Measurements from ENCODE around the gene CDC42BPB.
"Not testable (repeated sequence)": the region's sequence is repeated elsewhere in the genome, so short reads cannot be mapped to it uniquely, and the experiment has no call there.

CDC42BPB gene

DNA sequence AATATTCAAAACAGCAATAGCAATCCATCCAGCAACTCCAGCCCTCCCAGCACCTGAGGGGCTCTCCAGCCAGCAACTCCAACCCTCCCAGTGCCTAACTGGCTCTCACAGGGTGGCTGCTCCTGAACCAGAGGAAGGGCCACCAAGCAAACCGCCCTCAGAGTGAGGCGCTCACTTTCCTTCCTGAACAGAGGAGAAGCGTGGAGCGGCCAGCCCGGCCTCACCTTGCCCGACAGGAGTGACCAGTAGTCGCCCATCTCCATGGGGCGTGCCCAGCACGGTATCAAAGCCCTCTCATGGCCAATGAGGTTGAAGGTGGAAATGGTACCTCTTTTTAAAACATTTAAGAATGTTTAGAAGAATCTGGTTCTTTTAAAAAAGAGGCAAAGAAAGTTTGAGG is 27.4 kb downstream of the CDC42BPB start:
- H3K4me2 ChIP-seq (ENCODE audit: low read length), result no peak overlapping the region
- H3K27me3 ChIP-seq (ENCODE audit: control insufficient read depth, insufficient read depth, low read length), result no peaks in the 10 kb centered on the region
- peaks cover 53% of the 10 kb centered on the region for H3K79me2 ChIP-seq
- no peaks in the 10 kb centered on the region for H3K4me1 ChIP-seq
- no peak overlapping the region for H3K4me3 ChIP-seq (ENCODE audit: low read depth, low read length)
- H3K36me3 ChIP-seq (ENCODE audit: control insufficient read depth, insufficient read depth, low read length), result no peaks in the 10 kb centered on the region
- no peak overlapping the region for H2AFZ ChIP-seq
- H3K9me3 ChIP-seq (ENCODE audit: control insufficient read depth, low read length), result no peaks in the 10 kb centered on the region
- H3K27ac ChIP-seq, result no peak overlapping the region
- TF ChIP-seq, protein P1, sequence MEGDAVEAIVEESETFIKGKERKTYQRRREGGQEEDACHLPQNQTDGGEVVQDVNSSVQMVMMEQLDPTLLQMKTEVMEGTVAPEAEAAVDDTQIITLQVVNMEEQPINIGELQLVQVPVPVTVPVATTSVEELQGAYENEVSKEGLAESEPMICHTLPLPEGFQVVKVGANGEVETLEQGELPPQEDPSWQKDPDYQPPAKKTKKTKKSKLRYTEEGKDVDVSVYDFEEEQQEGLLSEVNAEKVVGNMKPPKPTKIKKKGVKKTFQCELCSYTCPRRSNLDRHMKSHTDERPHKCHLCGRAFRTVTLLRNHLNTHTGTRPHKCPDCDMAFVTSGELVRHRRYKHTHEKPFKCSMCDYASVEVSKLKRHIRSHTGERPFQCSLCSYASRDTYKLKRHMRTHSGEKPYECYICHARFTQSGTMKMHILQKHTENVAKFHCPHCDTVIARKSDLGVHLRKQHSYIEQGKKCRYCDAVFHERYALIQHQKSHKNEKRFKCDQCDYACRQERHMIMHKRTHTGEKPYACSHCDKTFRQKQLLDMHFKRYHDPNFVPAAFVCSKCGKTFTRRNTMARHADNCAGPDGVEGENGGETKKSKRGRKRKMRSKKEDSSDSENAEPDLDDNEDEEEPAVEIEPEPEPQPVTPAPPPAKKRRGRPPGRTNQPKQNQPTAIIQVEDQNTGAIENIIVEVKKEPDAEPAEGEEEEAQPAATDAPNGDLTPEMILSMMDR (IDR thresholded peaks at IDR 0.05), result no peak
- H3K9ac ChIP-seq, result no peak overlapping the region

DNA sequence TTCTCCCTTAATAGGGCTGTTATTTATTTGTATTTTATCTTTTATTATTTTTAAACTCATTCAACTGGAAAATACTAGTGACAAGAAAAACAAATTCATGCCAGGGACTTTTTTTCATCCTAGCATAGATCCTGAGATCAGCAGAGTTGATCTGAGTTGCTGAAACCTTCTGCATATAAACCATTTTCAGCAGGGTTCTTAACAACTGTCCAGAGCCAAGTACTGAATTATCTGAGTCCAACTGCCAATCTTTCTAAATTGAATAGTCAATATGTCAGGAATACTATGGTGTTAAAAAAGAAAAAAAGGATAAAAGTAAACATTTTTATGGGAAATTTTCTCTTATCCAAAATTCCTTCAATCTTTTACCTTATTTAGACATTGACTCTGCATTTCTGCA is 28.6 kb downstream of the CDC42BPB start:
- no peak overlapping the region for H3K27ac ChIP-seq
- TF ChIP-seq, protein P1 (IDR thresholded peaks at IDR 0.05), result no peak
- no peaks in the 10 kb centered on the region for H3K27me3 ChIP-seq (ENCODE audit: control insufficient read depth, insufficient read depth, low read length)
- H3K79me2 ChIP-seq, result peaks cover 56% of the 10 kb centered on the region
- no peak overlapping the region for H2AFZ ChIP-seq
- no peaks in the 10 kb centered on the region for H3K4me1 ChIP-seq
- H3K9ac ChIP-seq, result no peak overlapping the region
- no peak overlapping the region for H3K4me2 ChIP-seq (ENCODE audit: low read length)
- H3K9me3 ChIP-seq (ENCODE audit: control insufficient read depth, low read length), result no peaks in the 10 kb centered on the region
- no peak overlapping the region for H3K4me3 ChIP-seq (ENCODE audit: low read depth, low read length)
- no peaks in the 10 kb centered on the region for H3K36me3 ChIP-seq (ENCODE audit: control insufficient read depth, insufficient read depth, low read length)

DNA sequence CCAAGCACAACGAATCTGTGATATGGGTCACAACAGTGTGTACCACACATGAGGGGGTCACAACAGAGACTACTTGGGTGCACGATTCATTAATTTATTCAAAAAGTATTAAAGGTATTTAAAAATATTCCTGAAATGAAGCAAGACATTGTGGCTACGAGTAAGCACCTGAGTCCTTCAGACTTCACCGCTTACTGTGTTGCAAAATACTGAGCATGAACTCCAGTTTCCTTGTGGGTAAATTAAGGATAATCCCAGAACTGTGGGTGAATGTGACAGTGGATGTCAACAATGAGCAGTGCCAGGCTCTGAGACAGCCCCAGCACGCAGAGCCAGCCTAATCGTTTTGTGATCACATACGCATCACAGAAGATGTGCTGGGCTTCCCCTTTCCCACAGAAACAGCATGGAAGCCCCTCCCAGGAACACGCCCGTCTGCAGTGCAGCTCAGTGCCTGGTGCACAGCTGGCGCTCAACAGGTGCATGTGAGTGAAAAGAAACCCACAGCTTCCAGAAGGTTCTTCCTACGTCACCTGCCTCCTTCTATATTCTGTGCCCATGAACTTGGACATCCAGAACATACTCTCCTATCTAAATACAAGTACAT is 29.1 kb downstream of the CDC42BPB start:
- peaks cover 58% of the 10 kb centered on the region for H3K79me2 ChIP-seq
- no peak overlapping the region for H2AFZ ChIP-seq
- H3K4me2 ChIP-seq (ENCODE audit: low read length), result no peak overlapping the region
- TF ChIP-seq, protein P1 (IDR thresholded peaks at IDR 0.05), result no peak
- H3K4me1 ChIP-seq, result no peaks in the 10 kb centered on the region
- no peaks in the 10 kb centered on the region for H3K27me3 ChIP-seq (ENCODE audit: control insufficient read depth, insufficient read depth, low read length)
- no peak overlapping the region for H3K27ac ChIP-seq
- H3K9me3 ChIP-seq (ENCODE audit: control insufficient read depth, low read length), result no peaks in the 10 kb centered on the region
- H3K36me3 ChIP-seq (ENCODE audit: control insufficient read depth, insufficient read depth, low read length), result no peaks in the 10 kb centered on the region
- no peak overlapping the region for H3K9ac ChIP-seq
- no peak overlapping the region for H3K4me3 ChIP-seq (ENCODE audit: low read depth, low read length)

DNA sequence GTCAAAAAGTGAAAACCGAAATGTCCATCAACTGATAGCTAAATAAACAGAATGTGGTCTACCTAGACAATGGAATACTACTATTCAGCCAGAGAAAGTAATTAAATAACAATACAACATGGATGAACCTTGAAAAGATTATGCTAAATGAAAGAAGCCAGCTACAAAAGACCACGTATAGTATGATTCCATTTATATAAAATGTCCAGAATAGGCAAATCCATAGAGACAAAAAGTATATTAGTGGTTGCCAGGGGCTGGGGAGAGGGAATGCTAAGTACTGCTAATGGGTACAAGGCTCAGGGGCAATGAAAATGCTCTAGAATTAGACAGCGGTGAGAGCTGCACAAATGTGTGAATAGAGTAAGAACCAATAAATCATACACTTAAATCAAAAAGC is 29.9 kb downstream of the CDC42BPB start:
- H3K27me3 ChIP-seq (ENCODE audit: control insufficient read depth, insufficient read depth, low read length), result no peaks in the 10 kb centered on the region
- no peaks in the 10 kb centered on the region for H3K9me3 ChIP-seq (ENCODE audit: control insufficient read depth, low read length)
- H3K27ac ChIP-seq, result no peak overlapping the region
- peaks cover 63% of the 10 kb centered on the region for H3K79me2 ChIP-seq
- H3K4me1 ChIP-seq, result no peaks in the 10 kb centered on the region
- H3K4me3 ChIP-seq (ENCODE audit: low read depth, low read length), result no peak overlapping the region
- TF ChIP-seq, protein P1 (IDR thresholded peaks at IDR 0.05), result no peak
- no peaks in the 10 kb centered on the region for H3K36me3 ChIP-seq (ENCODE audit: control insufficient read depth, insufficient read depth, low read length)
- no peak overlapping the region for H3K4me2 ChIP-seq (ENCODE audit: low read length)
- no peak overlapping the region for H2AFZ ChIP-seq
- no peak overlapping the region for H3K9ac ChIP-seq

DNA sequence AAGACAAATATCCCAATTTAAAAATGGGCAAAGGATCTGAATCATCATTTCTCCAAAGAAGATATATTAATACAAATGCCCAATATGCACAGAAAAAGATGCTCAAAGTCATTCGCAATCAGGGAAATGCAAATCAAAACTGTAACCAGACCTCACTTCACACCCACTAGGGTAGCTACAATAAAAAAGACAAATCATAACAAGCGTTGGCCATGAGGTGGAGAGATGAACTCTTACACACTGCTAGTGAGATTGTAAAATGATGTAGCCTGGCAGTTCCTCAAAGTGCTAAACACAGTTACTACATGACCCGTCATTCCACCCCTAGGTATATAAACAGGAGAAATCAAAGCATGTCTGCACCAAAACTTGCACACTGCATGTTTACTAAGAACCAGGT is 30.4 kb downstream of the CDC42BPB start:
- no peak overlapping the region for H3K27ac ChIP-seq
- H3K4me1 ChIP-seq, result no peaks in the 10 kb centered on the region
- H3K27me3 ChIP-seq (ENCODE audit: control insufficient read depth, insufficient read depth, low read length), result no peaks in the 10 kb centered on the region
- no peaks in the 10 kb centered on the region for H3K9me3 ChIP-seq (ENCODE audit: control insufficient read depth, low read length)
- no peak overlapping the region for H2AFZ ChIP-seq
- H3K36me3 ChIP-seq (ENCODE audit: control insufficient read depth, insufficient read depth, low read length), result no peaks in the 10 kb centered on the region
- TF ChIP-seq, protein P1 (IDR thresholded peaks at IDR 0.05), result no peak
- no peak overlapping the region for H3K9ac ChIP-seq
- H3K79me2 ChIP-seq, result peaks cover 66% of the 10 kb centered on the region
- H3K4me2 ChIP-seq (ENCODE audit: low read length), result no peak overlapping the region
- H3K4me3 ChIP-seq (ENCODE audit: low read depth, low read length), result no peak overlapping the region

DNA sequence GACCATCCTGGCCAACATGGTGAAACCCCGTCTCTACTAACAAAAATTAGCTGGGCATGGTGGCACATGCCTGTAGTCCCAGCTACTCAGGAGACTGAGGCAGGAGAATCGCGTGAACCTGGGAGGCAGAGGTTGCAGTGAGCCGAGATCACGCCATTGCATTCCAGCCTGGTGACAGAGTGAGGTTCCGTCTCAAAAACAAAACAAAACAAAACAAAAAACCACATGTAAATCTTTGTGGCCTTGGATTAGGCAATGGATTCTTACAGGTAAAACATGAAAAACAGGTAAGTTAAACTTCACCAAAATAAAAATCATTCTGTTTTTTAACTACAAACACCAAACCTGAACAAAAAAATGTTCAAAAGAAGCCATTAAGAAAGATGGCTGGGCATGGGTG is 31.2 kb downstream of the CDC42BPB start:
- not testable (repeated sequence) for H3K4me1 ChIP-seq; H3K27me3 ChIP-seq (ENCODE audit: control insufficient read depth, insufficient read depth, low read length); H3K36me3 ChIP-seq (ENCODE audit: control insufficient read depth, insufficient read depth, low read length); H3K9me3 ChIP-seq (ENCODE audit: control insufficient read depth, low read length); H3K27ac ChIP-seq; H3K9ac ChIP-seq; H2AFZ ChIP-seq; H3K4me3 ChIP-seq (ENCODE audit: low read depth, low read length); H3K4me2 ChIP-seq (ENCODE audit: low read length)
- peaks cover 74% of the 10 kb centered on the region for H3K79me2 ChIP-seq

All from parathyroid adenoma (tissue), 2 donors.